Pancreas (tissue), 8 donors: ENCODE data around the gene OPN1LW. TPM values are rescaled to one million over a fixed set of nuclear protein-coding genes. Genes with fewer than 3 reads are reported as not detected.

Source experiments
- polyA plus RNA-seq, 2 donors: library from polyadenylated mRNA; stranded (reverse); fragments of 200-250 nt; gene quantifications; one replicate each; pipeline ENCODE4 v1.2.3, GENCODE V29; 2013
- total RNA-seq, 6 donors: library from RNA; stranded (reverse); fragmentation: NEBNext Ultra II Directional in 4 of 6; extraction: Animal tissue kit (Norgen Biotek cat#: 25700) in 4 of 6; gene quantifications; one replicate each; pipeline versions ENCODE4 v1.2.1 to v1.2.4, GENCODE V29; 2021 to 2023
- donor health status: healthy with polysubstance abuse.
- donor health status: DM: no; HTN: no; CAD: no; lungs with moderate emphysema.
- donor health status: DM: no; HTN: no; CAD: no.
- donor health status: Bipolar disorder and iron deficiency.
- donor health status: DM: yes; HTN: yes; CAD: no.
- donor health status: DM: no; HTN: no; CAD: no.
- donor health status: DM: no; HTN: no; CAD: no.
- donor health status: DM: yes; HTN: yes; CAD: no.

The OPN1LW gene
- total and polyA plus RNA-seq, 8 donors = not detected

Other genes with a start within 250 kb of the OPN1LW start
- gene AVPR2, start 239.6 kb upstream of the OPN1LW start, total RNA-seq = under 1 TPM; 0.12 to 0.58 (median 0.31) TPM
- 1 to 10 TPM; 1.3 TPM for gene AVPR2, start 239.6 kb upstream of the OPN1LW start, polyA plus RNA-seq
- 10 to 100 TPM in 3 of 6 donors, 1 to 10 TPM in 3; 1.9 to 18.9 (median 8.9) TPM for gene ARHGAP4, start 218.0 kb upstream of the OPN1LW start, total RNA-seq
- gene ARHGAP4, start 218.0 kb upstream of the OPN1LW start, polyA plus RNA-seq = 10 to 100 TPM; 44.7 to 71.7 TPM
- gene NAA10, start 209.2 kb upstream of the OPN1LW start, total RNA-seq = 10 to 100 TPM; 24.5 to 49.0 (median 40.3) TPM
- gene NAA10, start 209.2 kb upstream of the OPN1LW start, polyA plus RNA-seq = 100 to 1,000 TPM in 1 of 2 donors, 10 to 100 TPM in 1; 95.1 to 115 TPM
- gene RENBP, start 199.6 kb upstream of the OPN1LW start, total RNA-seq = 1 to 10 TPM in 4 of 6 donors, under 1 TPM in 2; 0.43 to 7.5 (median 1.6) TPM
- 1 to 10 TPM; 2.8 to 5.1 TPM for gene RENBP, start 199.6 kb upstream of the OPN1LW start, polyA plus RNA-seq
- 10 to 100 TPM; 10.4 to 28.4 (median 17.0) TPM for gene HCFC1, start 172.4 kb upstream of the OPN1LW start, total RNA-seq
- gene HCFC1, start 172.4 kb upstream of the OPN1LW start, polyA plus RNA-seq = 10 to 100 TPM; 15.7 to 17.1 TPM
- gene TMEM187, start 171.5 kb upstream of the OPN1LW start, total RNA-seq = 10 to 100 TPM in 2 of 6 donors, 1 to 10 TPM in 4; 5.7 to 12.4 (median 9.1) TPM
- gene TMEM187, start 171.5 kb upstream of the OPN1LW start, polyA plus RNA-seq = 1 to 10 TPM; 5.2 to 7.8 TPM
- gene IRAK1, start 124.3 kb upstream of the OPN1LW start, total RNA-seq = 100 to 1,000 TPM in 1 of 6 donors, 10 to 100 TPM in 5; 44.5 to 103 (median 64.6) TPM
- 10 to 100 TPM; 35.8 to 48.9 TPM for gene IRAK1, start 124.3 kb upstream of the OPN1LW start, polyA plus RNA-seq
- gene MECP2, start 46.5 kb upstream of the OPN1LW start, total RNA-seq = 10 to 100 TPM; 21.3 to 30.8 (median 23.6) TPM
- gene MECP2, start 46.5 kb upstream of the OPN1LW start, polyA plus RNA-seq = 10 to 100 TPM; 17.7 to 19.5 TPM
- gene OPN1MW, start 38.4 kb downstream of the OPN1LW start, total RNA-seq = not detected
- gene OPN1MW, start 38.4 kb downstream of the OPN1LW start, polyA plus RNA-seq = not detected
- not detected for gene OPN1MW2, start 75.5 kb downstream of the OPN1LW start, total RNA-seq
- gene OPN1MW2, start 75.5 kb downstream of the OPN1LW start, polyA plus RNA-seq = not detected
- not detected for gene OPN1MW3, start 113.3 kb downstream of the OPN1LW start, total RNA-seq
- gene OPN1MW3, start 113.3 kb downstream of the OPN1LW start, polyA plus RNA-seq = not detected
- gene TEX28, start 150.9 kb downstream of the OPN1LW start, total RNA-seq = not detected
- not detected for gene TEX28, start 150.9 kb downstream of the OPN1LW start, polyA plus RNA-seq
- gene TKTL1, start 151.6 kb downstream of the OPN1LW start, total RNA-seq = not detected
- gene TKTL1, start 151.6 kb downstream of the OPN1LW start, polyA plus RNA-seq = not detected
- 100 to 1,000 TPM in 4 of 6 donors, 10 to 100 TPM in 2; 67.0 to 298 (median 142) TPM for gene FLNA, start 230.4 kb downstream of the OPN1LW start, total RNA-seq
- 100 to 1,000 TPM; 222 to 259 TPM for gene FLNA, start 230.4 kb downstream of the OPN1LW start, polyA plus RNA-seq
- 10 to 100 TPM; 23.1 to 42.9 (median 38.7) TPM for gene EMD, start 235.1 kb downstream of the OPN1LW start, total RNA-seq
- gene EMD, start 235.1 kb downstream of the OPN1LW start, polyA plus RNA-seq = 10 to 100 TPM; 56.0 to 86.7 TPM